ENCODE results near the gene PTP4A1.

Gene PTP4A1

GRCh38 chr6:63576985-63577712 is 4.9 kb downstream of the PTP4A1 start:
- peaks cover 17% of the 10 kb centered on the region; the same call in 1 of the 2 replicates for H4K20me1 ChIP-seq (ENCODE audit: control insufficient read depth, insufficient read depth, low read depth, low read length)
- no peak overlapping the region for H3K4me2 ChIP-seq (ENCODE audit: low read length)
- H3K9me2 ChIP-seq (replicated peaks; ENCODE audit: control insufficient read depth, low read length), result no peaks in the 10 kb centered on the region
- H3K9me3 ChIP-seq (ENCODE audit: control insufficient read depth, insufficient read depth, low read length), result no peaks in the 10 kb centered on the region
- peaks cover 20% of the 10 kb centered on the region for H3F3A ChIP-seq (ENCODE audit: control insufficient read depth, insufficient read depth)
- H3K4me3 ChIP-seq (ENCODE audit: low read length), result no peak overlapping the region
- H3K4me1 ChIP-seq (ENCODE audit: control insufficient read depth, low read length), result peaks cover 16% of the 10 kb centered on the region
- no peaks in the 10 kb centered on the region for H3K27me3 ChIP-seq (ENCODE audit: control insufficient read depth, low read length)
- peaks cover 54% of the 10 kb centered on the region for H3K79me2 ChIP-seq (ENCODE audit: control insufficient read depth, low read length)
- H3K36me3 ChIP-seq (ENCODE audit: control insufficient read depth, low read length), result peaks cover 93% of the 10 kb centered on the region
- no peak for TF ChIP-seq CTCF (IDR thresholded peaks at IDR 0.05; ENCODE audit: low read depth, low read length, poor library complexity, severe bottlenecking)
- TF ChIP-seq EZH2phosphoT487 (IDR thresholded peaks at IDR 0.05; ENCODE audit: borderline replicate concordance, low read length), result no peak
- no peak overlapping the region for H3K27ac ChIP-seq (ENCODE audit: low read depth, low read length)

GRCh38 chr6:63578757-63579156 is 6.5 kb downstream of the PTP4A1 start:
- Histone ChIP-seq H3K79me2 (ENCODE audit: control insufficient read depth, low read length) (peaks cover 40% of the 10 kb centered on the region), H3K4me2 (ENCODE audit: low read length) (no peak overlapping the region), H3K27me3 (ENCODE audit: control insufficient read depth, low read length) (no peaks in the 10 kb centered on the region), H3F3A (ENCODE audit: control insufficient read depth, insufficient read depth) (peaks cover 28% of the 10 kb centered on the region), H4K20me1 (ENCODE audit: control insufficient read depth, insufficient read depth, low read depth, low read length) (peaks cover 17% of the 10 kb centered on the region; the same call in 1 of the 2 replicates), H3K4me3 (ENCODE audit: low read length) (no peak overlapping the region), H3K9me3 (ENCODE audit: control insufficient read depth, insufficient read depth, low read length) (no peaks in the 10 kb centered on the region), H3K9me2 (replicated peaks; ENCODE audit: control insufficient read depth, low read length) (no peaks in the 10 kb centered on the region), H3K4me1 (ENCODE audit: control insufficient read depth, low read length) (peaks cover 15% of the 10 kb centered on the region), H3K27ac (ENCODE audit: low read depth, low read length) (no peak overlapping the region), H3K36me3 (ENCODE audit: control insufficient read depth, low read length) (peaks cover 87% of the 10 kb centered on the region)
- TF ChIP-seq EZH2phosphoT487 (IDR thresholded peaks at IDR 0.05; ENCODE audit: borderline replicate concordance, low read length) (no peak), CTCF (IDR thresholded peaks at IDR 0.05; ENCODE audit: low read depth, low read length, poor library complexity, severe bottlenecking) (no peak)

GRCh38 chr6:63579937-63580703 is 7.8 kb downstream of the PTP4A1 start:
- TF ChIP-seq CTCF (IDR thresholded peaks at IDR 0.05; ENCODE audit: low read depth, low read length, poor library complexity, severe bottlenecking) (no peak), EZH2phosphoT487 (IDR thresholded peaks at IDR 0.05; ENCODE audit: borderline replicate concordance, low read length) (no peak)
- peaks cover 4% of the 10 kb centered on the region; the same call in 1 of the 2 replicates for H4K20me1 ChIP-seq (ENCODE audit: control insufficient read depth, insufficient read depth, low read depth, low read length)
- no peaks in the 10 kb centered on the region for H3K9me2 ChIP-seq (replicated peaks; ENCODE audit: control insufficient read depth, low read length)
- H3F3A ChIP-seq (ENCODE audit: control insufficient read depth, insufficient read depth), result peaks cover 32% of the 10 kb centered on the region
- H3K27me3 ChIP-seq (ENCODE audit: control insufficient read depth, low read length), result no peaks in the 10 kb centered on the region
- H3K79me2 ChIP-seq (ENCODE audit: control insufficient read depth, low read length), result peaks cover 26% of the 10 kb centered on the region
- peaks cover 74% of the 10 kb centered on the region for H3K36me3 ChIP-seq (ENCODE audit: control insufficient read depth, low read length)
- no peak overlapping the region for H3K4me3 ChIP-seq (ENCODE audit: low read length)
- no peaks in the 10 kb centered on the region for H3K9me3 ChIP-seq (ENCODE audit: control insufficient read depth, insufficient read depth, low read length)
- no peak overlapping the region for H3K27ac ChIP-seq (ENCODE audit: low read depth, low read length)
- no peak overlapping the region for H3K4me2 ChIP-seq (ENCODE audit: low read length)
- peaks cover 2% of the 10 kb centered on the region for H3K4me1 ChIP-seq (ENCODE audit: control insufficient read depth, low read length)
